Measurements from ENCODE around the gene GRIK4.

The GRIK4 gene

GRCh38 chr11:120666121-120666639 lies 154.6 kb downstream of the GRIK4 start:
- no peak for TF ChIP-seq EZH2phosphoT487 (IDR thresholded peaks at IDR 0.05; ENCODE audit: borderline replicate concordance)
- no peak for TF ChIP-seq CTCF (conservative IDR thresholded peaks at IDR 0.05; ENCODE audit: low read length)
- Histone ChIP-seq H3F3A (ENCODE audit: low read depth) (no peaks in the 10 kb centered on the region), H3K36me3 (ENCODE audit: insufficient read depth, low read length) (no peaks in the 10 kb centered on the region), H3K4me1 (ENCODE audit: insufficient read depth, low read length, poor library complexity, severe bottlenecking) (no peaks in the 10 kb centered on the region), H4K20me1 (ENCODE audit: insufficient read depth, low read length, poor library complexity, severe bottlenecking) (no peaks in the 10 kb centered on the region), H3K4me3 (ENCODE audit: low read length, poor library complexity, severe bottlenecking) (no peak overlapping the region), H3K9me2 (replicated peaks; ENCODE audit: low read depth, low read length) (no peaks in the 10 kb centered on the region), H3K4me2 (ENCODE audit: low read depth, low read length, poor library complexity, severe bottlenecking) (no peak overlapping the region), H3K79me2 (ENCODE audit: insufficient read depth, low read length) (no peaks in the 10 kb centered on the region), H3K9me3 (ENCODE audit: insufficient read depth, low read depth, low read length) (no peaks in the 10 kb centered on the region), H3K9ac (ENCODE audit: low read depth, low read length, poor library complexity, severe bottlenecking) (no peak overlapping the region), H2AFZ (ENCODE audit: low read length) (no peak overlapping the region), H3K27me3 (ENCODE audit: insufficient read depth, low read length, poor library complexity, severe bottlenecking) (no peaks in the 10 kb centered on the region)

GRCh38 chr11:120667281-120667680 lies 155.7 kb downstream of the GRIK4 start:
- Histone ChIP-seq H3K36me3 (ENCODE audit: insufficient read depth, low read length) (no peaks in the 10 kb centered on the region), H3K4me1 (ENCODE audit: insufficient read depth, low read length, poor library complexity, severe bottlenecking) (no peaks in the 10 kb centered on the region), H3K9me3 (ENCODE audit: insufficient read depth, low read depth, low read length) (no peaks in the 10 kb centered on the region), H3F3A (ENCODE audit: low read depth) (no peaks in the 10 kb centered on the region), H3K4me2 (ENCODE audit: low read depth, low read length, poor library complexity, severe bottlenecking) (no peak overlapping the region), H4K20me1 (ENCODE audit: insufficient read depth, low read length, poor library complexity, severe bottlenecking) (no peaks in the 10 kb centered on the region), H3K79me2 (ENCODE audit: insufficient read depth, low read length) (no peaks in the 10 kb centered on the region), H3K9me2 (replicated peaks; ENCODE audit: low read depth, low read length) (no peaks in the 10 kb centered on the region), H2AFZ (ENCODE audit: low read length) (no peak overlapping the region), H3K9ac (ENCODE audit: low read depth, low read length, poor library complexity, severe bottlenecking) (no peak overlapping the region), H3K27me3 (ENCODE audit: insufficient read depth, low read length, poor library complexity, severe bottlenecking) (no peaks in the 10 kb centered on the region), H3K4me3 (ENCODE audit: low read length, poor library complexity, severe bottlenecking) (no peak overlapping the region)
- no peak for TF ChIP-seq CTCF (conservative IDR thresholded peaks at IDR 0.05; ENCODE audit: low read length)
- TF ChIP-seq EZH2phosphoT487 (IDR thresholded peaks at IDR 0.05; ENCODE audit: borderline replicate concordance): no peak

- H2AFZ ChIP-seq (ENCODE audit: low read length): no peak overlapping the region
- TF ChIP-seq CTCF (conservative IDR thresholded peaks at IDR 0.05; ENCODE audit: low read length): no peak
- no peak for TF ChIP-seq EZH2phosphoT487 (IDR thresholded peaks at IDR 0.05; ENCODE audit: borderline replicate concordance)
- H3K36me3 ChIP-seq (ENCODE audit: insufficient read depth, low read length): no peaks in the 10 kb centered on the region
- H3K4me2 ChIP-seq (ENCODE audit: low read depth, low read length, poor library complexity, severe bottlenecking): no peak overlapping the region
- H3K9me3 ChIP-seq (ENCODE audit: insufficient read depth, low read depth, low read length): no peaks in the 10 kb centered on the region
- no peaks in the 10 kb centered on the region for H3F3A ChIP-seq (ENCODE audit: low read depth)
- H3K27me3 ChIP-seq (ENCODE audit: insufficient read depth, low read length, poor library complexity, severe bottlenecking): no peaks in the 10 kb centered on the region
- H3K4me1 ChIP-seq (ENCODE audit: insufficient read depth, low read length, poor library complexity, severe bottlenecking): no peaks in the 10 kb centered on the region
- H3K9me2 ChIP-seq (replicated peaks; ENCODE audit: low read depth, low read length): no peaks in the 10 kb centered on the region
- no peak overlapping the region for H3K9ac ChIP-seq (ENCODE audit: low read depth, low read length, poor library complexity, severe bottlenecking)
- H3K79me2 ChIP-seq (ENCODE audit: insufficient read depth, low read length): no peaks in the 10 kb centered on the region
- H4K20me1 ChIP-seq (ENCODE audit: insufficient read depth, low read length, poor library complexity, severe bottlenecking): no peaks in the 10 kb centered on the region
- H3K4me3 ChIP-seq (ENCODE audit: low read length, poor library complexity, severe bottlenecking): no peak overlapping the region
Observed at GRCh38 chr11:120667934-120668333, 156.4 kb downstream of the GRIK4 start.
